PC-9 (cell line): Measurements from ENCODE around the gene SLC22A25.

Experiments used
- CTCF ChIP-seq: fragments of 200-600 bp; sonication (generic); conservative IDR thresholded peaks from 2 replicates; pipeline ENCODE4 v1.6.1; 2017; ENCODE audit warnings: mixed run types, antibody characterized with exemption, mild to moderate bottlenecking, moderate library complexity
- EZH2 ChIP-seq: fragments of 200-600 bp; sonication (generic); IDR thresholded peaks from 2 replicates; pipeline ENCODE4 v1.8.0; 2017; ENCODE audit warnings: antibody characterized with exemption, low read depth

- TF ChIP-seq CTCF, result no peak
- TF ChIP-seq EZH2, result no peak
These were observed 1.5 kb upstream of the SLC22A25 start for GRCh38 chr11:63244862-63245261.
